Left lobe of liver (tissue), 2 donors: ENCODE measurements around the gene SHISA9. TPM values are rescaled to one million over a fixed set of nuclear protein-coding genes. Genes with fewer than 3 reads are reported as not detected.

Experiments
- ATAC-seq: fragments of 200-7000 bp; cut with Tn5 transposase; one replicate; pipeline ENCODE4 v1.9.1; 2020; ENCODE audit warnings: mild to moderate bottlenecking, moderate library complexity
- DNase-seq: peaks from one replicate; pipeline ENCODE4 v3.0.0-alpha.2; 2020; ENCODE audit warnings: low spot score
- total RNA-seq: library from RNA; stranded (reverse); gene quantifications from one replicate; pipeline ENCODE4 v1.2.1, GENCODE V29; 2021
- donor health status: DM: no; HTN: no; CAD: no; lungs with moderate emphysema.
- donor health status: DM: no; HTN: yes; CAD: no.

SHISA9 gene
- total RNA-seq, 1 donor from 2014 or later, result 0.05 TPM

DNA sequence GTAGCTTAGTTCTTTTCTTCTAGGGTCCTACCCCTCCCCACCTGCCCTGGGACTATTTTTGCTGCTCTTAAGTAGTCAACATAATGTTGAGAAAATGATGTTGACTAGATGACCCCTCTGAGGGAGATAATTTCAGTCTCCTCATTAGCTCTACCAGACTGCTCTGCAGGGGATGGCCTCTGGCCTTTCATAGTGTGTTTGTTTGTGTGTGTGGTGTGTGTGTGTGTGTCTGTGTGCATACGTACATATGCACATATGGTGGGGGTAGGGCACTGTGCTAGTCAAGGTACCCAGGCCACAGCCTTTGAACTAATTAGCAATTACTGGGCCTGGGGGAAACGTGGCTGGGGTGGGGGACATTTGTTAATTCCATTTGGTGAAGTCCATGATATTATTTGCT is 254.0 kb downstream of the SHISA9 start:
- DNase-seq, result no peak
- no peak for ATAC-seq

DNA sequence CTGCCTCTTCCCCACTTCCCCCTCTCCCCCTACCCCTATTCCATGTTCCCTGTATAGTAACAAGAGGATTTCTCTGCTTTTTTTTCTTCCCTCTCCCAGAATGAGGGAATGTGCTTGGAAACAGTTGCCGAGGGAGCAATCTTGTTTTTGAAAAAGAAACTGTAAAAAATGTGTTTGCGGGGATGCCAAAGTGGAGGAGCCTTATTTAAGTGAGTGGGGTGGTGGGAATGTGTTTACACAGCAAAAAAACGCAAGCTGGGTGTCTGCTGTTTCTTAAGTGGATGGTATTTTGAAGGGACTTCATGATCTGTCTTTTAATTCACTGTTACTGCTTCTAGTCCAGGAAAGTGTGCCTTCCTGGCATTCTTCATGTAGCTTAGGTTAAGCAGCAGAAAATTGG is 254.4 kb downstream of the SHISA9 start:
- DNase-seq, result no peak
- no peak for ATAC-seq

DNA sequence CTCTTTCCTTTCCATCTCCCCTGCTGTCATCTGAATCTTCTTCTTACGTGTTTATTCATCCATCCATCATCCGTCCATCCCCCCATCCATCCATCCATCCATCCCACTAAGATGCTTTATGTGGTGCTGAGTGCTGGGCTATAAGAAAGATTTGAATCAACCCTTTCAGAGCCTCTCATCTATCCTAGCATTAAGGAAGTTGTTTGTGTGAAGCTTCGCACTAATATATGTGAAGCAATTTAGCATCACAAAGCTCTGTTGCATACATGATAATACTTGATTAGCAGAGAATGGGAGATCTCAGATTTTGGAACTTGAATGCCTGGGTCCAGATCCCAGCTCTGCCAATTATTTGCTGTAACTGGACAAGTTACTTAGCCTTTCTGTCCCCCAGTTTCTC is 255.7 kb downstream of the SHISA9 start:
- DNase-seq (no peak), ATAC-seq (no peak)

DNA sequence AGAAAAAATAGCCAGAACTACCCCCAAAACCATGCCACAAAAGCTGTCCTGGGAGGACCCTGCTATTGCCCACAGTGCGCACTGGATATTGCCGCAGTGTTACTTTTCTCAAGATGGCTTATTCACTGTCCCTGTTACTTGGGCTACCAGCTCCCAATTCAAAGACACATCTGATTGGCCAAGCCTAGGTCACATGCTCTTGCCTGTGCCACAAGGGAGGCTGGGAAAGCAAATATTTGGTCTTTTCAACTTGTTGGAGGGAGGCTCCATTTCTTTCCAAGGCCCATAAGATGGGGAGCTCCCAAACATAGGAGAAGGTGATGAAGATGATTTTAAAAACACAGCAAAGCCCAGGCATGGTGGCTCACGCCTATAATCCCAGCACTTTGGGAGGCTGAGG is 257.0 kb downstream of the SHISA9 start:
- no peak for DNase-seq
- no peak for ATAC-seq

DNA sequence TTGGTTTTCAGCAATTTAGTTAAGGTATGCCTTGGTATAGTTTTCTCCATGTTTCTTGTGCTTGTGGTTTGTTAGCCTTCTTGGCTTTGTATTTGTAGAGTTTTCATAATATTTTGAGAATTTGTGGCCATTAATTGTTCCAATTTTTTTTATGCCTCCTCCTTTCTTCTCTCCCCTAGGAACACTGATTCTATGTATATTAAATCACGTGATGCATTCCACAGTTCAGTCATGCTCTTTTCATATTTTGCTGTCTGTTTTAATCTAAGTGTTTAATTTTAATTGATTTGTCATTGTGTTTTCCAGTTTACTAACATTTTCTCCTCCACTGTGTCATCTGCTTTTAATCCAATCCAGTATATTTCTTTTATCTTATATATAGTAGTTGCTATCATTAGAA is 263.6 kb downstream of the SHISA9 start:
- DNase-seq (no peak), ATAC-seq (no peak)

DNA sequence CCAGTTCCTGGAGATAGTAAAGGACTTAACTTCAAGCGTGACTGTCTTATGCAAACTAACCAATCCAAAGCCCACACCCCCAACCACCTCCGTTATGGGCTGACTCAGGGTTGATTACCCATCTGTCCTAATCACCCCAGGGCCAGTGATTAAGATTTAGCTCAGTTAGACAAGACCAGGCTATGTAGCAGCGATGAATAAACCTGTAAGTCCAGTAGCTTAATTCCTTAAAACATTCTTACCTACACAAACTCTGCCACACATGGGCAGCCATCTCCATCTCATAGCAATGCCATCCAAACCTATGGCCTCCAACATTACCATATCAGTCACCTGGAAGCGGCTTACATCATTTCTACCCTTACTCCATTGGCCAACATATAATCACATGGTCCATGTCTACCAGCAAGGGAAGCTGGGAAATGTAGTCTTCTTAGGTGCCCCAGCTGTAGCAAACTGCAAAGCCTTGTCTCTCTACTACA is 266.7 kb downstream of the SHISA9 start:
- ATAC-seq (no peak), DNase-seq (no peak)

DNA sequence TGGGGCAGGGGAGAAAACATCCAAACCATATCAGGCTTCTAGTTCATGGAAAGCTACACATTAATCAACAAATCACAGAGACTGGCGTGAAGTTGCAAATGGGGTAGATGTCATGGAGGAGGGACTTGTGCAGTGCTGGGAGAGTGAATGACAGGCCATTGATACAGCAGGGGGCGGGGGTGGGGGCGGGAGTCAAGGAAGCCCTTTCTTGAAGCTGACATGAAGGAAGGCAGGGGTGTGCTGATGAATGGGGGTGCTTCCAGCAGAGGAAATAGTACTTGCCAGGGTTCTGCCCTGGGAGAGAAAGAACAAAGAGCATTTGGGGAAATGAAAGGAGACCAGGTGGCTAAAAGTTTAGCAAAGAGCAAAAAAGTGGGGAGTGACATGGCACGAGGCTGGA is 269.9 kb downstream of the SHISA9 start:
- ATAC-seq, result no peak
- no peak for DNase-seq

DNA sequence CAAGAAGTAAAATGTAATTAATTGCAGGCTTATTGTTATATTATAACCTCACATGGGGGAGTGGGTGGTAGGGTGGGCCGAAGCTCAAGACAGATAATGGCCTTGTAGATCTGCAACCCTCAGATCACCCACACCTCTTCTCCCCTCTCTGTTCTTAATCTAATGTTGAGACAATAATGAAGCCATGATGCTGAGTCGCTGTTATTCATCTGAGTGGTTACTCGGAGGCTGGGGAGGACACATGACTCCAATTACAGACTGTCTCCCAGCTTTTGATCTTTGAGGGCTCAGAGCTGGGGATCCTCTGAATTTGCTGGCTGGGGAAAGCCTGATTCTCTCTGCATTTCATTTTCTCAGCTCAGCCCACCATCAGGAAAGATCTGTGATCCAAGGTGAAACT is 275.3 kb downstream of the SHISA9 start:
- no peak for ATAC-seq
- no peak for DNase-seq

DNA sequence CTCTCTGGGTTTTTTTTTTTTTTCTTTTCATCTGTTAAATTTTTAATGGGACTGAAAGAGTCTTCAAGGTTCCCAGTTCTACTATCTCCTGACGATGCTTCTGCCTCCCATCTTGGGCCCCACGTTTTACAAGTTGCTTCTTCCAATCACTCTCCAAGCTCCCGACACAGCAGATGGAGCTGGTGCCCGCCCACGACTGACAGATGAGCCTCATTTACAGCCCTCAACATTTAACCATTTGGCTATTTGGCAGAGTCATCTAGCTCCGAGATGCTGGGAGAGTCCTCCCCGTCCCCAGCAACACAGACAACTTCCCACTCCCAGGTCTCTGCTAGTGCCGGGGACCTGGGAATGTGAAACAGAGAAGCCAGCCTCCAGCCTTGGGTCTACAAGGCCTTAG is 276.9 kb downstream of the SHISA9 start:
- DNase-seq (no peak), ATAC-seq (no peak)

DNA sequence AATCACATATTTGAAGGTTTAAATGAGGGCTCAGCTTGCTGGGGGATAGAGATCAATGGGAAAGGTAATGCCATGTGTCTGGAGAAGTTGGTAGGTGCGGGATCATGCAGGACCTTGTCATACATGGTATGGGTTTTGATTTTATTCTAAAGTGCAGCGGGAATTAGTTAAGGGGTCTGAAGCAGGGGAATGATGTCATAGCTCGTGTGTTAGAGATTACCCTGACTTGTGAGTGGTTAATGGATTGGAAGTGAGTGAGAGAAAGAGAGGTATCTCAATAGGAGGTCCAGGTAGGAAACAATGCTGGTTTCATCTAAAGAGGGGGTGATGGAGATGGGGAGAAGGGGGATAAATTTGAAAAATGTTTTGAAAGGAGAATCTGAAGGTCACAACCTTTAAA is 280.0 kb downstream of the SHISA9 start:
- DNase-seq (no peak), ATAC-seq (no peak)

DNA sequence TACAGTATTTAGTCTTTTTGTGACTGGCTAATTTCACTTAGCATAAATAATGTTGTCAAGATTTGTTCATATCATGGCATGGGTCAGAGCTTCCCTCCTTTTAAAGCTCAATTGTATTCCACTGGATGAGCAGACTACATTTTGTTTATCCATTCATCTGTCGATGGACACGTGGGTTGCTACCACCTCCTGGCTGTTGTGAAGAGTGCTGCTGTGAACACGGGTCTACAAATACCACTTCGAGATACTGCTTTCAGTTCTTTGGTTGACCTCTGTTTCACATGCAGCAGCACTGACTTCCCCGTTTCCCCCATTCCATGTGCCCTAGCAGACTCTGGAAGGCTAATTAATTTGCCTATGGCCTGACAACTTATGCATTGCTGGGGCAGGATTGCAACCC is 285.4 kb downstream of the SHISA9 start:
- no peak for ATAC-seq

DNA sequence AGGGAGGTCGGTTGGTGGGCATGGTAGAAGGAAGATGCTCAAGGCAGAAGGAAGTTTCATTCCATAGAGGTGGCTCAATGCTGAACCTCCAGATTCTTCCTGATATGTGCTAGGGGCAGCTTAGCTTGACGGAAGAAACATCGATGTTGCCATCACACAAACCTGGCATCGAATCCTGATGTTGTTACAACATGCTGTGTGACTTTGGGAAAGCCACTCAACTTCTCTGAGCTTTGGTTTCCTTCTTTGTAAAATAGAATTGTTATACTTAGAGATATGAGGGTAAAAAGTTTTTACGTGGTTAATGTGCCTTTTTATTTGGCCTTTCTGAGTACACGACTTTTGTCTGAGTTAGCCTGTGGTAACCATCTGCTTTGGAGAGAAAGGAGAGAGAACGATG is 287.9 kb downstream of the SHISA9 start:
- ATAC-seq (no peak), DNase-seq (no peak)

More for the DNA sequence above, 285.4 kb downstream of the SHISA9 start:
- DNase-seq, result no peak

DNA sequence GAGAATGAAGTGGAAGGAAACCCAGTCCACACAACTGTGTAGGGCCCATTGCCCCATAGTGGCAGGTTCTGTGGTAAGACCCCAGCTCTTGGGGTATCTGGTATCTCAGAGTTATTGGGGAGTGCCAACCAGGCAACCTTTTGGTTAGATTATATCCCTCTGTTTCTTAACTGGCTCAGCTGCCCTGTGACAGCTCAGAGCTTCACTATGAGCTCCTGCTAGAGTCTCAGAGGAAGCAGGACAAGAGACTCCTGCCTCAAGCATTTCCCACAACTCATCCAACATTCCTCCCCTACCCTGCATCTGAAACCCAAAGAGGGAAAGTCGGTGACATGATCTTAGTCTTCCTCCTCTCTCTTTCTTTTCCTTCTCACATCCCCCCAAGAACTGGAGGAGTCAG is 292.3 kb downstream of the SHISA9 start:
- ATAC-seq (no peak), DNase-seq (no peak)

DNA sequence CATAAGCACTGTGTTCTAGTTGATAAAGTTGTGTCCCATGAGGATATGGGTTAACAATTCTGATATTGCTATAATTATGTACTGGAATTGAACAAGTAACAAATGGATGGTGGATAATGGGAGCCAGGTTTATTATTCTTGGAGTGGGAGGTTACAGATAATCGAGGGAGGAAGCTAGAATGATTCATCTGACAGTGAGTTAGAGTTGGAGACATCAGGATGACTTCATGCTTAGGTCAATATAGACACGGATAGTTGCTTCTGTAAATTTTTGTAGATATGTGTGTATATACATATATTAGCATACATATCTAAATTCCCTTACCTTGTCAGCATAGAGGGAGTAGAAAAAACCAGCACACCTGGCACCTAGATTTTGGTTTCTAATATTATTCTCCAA is 293.4 kb downstream of the SHISA9 start:
- ATAC-seq (no peak), DNase-seq (no peak)

DNA sequence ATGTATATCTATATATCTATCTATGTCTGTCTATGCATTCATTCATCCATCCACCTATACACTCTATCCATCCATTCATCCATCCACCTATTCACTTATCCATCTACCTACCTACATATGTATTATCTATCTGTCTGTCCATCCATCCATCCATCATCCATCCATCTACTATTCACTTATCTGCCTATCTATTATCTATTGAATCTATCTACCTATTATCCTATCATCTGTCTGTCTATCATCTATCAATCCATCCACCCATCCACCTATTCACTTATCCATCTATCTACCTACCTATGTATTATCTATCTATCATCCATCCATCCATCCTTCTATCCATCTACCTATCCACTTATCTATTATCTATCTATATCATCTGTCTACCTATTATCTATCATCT is 302.3 kb downstream of the SHISA9 start:
- DNase-seq (no peak), ATAC-seq (no peak)

DNA sequence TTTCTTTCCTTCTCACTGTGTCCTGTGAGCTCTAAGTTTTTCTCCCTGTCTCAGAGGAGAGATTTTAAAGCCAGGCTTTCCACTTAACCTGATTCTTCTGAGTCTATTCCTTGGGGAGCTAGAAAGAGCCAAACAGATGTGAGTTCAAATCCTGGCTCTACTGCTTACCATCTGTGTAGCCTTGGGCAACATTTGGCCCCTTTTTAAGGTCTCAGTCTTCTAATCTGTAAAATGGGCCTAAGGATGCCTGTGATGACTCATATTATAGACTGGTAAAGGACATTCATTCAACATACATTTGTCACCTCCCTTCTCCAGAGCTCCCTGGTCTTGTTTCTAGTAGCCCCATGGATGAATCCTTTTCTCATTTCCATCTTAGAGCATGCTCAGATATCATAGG is 304.0 kb downstream of the SHISA9 start:
- ATAC-seq (no peak), DNase-seq (no peak)

DNA sequence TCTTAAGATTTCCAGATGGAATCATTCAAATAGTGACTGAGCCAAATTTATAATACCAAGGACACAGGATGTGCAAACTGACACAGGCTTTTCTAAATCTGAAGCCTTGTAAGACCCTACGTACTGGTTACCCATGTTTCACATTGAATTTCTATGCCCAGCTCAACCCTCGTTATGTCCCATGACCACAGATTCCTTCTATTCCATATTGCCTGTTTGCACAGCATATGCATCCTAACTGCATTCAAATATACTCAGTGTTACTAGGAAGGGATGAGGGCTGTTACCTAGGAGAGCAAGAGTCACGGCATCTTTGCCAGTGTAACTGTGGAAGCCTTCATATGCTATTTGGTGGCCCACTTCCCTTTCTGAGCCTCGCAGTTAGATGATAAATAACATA is 305.2 kb downstream of the SHISA9 start:
- DNase-seq, result no peak

DNA sequence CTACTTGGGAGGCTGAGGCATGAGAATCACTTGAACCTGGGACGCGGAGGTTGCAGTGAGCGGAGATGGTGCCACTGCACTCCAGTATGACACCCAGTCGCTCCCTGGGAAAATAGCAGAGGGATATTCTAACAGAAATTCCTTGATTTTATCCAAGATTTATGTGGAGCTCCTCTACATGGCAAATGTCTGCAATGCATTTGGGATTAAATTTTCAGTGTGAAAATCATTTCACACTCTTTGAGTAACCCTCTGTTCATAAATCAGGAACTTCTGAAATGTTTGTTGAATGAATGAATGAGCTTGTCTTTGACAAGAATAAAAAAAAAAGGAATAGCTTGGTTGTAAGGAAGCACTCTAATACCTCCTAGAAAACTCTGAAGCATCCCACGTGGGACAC is 305.8 kb downstream of the SHISA9 start:
- DNase-seq, result no peak
- ATAC-seq, result no peak

More for the DNA sequence above, 305.2 kb downstream of the SHISA9 start:
- no peak for ATAC-seq

DNA sequence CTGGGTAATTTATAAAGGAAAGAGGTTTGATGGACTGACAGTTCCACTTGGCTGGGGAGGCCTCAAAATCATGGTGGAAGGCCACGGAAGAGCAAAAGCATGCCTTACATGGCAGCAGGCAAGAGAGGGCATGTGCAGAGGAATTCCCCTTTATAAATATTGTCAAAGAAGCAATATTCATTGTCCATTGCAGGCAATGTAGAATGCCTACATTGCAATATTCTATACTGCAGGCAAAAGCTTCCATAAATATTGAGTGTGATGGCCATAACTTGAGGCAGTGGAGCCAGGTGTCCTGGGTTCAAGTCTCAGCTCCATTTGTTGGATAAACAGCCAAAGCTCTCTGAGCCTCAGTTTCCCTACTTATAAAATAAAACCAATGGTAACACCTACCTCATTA is 322.3 kb downstream of the SHISA9 start:
- DNase-seq (no peak), ATAC-seq (no peak)

DNA sequence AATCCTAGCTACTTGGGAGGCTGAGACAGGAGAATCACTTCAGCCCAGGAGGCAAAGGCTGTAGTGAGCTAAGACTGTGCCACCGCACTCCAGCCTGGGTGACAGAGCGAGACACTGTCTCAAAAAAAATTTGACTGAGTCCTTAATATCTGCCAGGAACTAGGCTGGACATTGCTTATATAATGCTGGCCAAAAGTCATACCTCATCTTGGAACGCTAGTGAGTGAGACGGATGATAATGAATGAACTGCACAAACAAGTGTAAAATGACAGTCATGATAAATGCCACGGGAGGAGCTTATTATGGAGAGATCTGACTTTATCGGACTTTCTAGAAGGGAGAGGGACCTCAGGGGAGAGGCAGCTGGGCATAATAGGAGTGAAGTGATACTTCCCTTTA is 327.6 kb downstream of the SHISA9 start:
- ATAC-seq (peak; percentile 87), DNase-seq (no peak)

DNA sequence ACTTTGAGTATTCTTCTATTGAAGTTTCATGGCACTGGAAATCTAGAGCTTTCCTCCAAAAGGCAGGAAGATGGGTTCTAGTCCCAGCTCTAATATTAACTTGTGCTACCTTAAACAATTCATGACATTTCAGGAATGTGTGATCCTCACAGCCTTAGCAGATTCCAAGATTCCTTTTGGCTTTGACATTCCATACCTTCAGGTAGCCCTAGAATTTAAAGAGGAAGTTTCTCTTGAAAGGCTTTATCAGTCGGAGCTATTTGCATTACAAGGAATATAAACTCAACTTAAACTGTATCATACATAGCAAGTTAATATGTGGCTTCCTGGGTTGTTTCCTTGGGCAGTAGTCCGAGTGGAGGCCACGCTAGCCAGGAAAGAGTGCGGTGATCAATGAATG is 330.0 kb downstream of the SHISA9 start:
- DNase-seq, result no peak
- no peak for ATAC-seq

DNA sequence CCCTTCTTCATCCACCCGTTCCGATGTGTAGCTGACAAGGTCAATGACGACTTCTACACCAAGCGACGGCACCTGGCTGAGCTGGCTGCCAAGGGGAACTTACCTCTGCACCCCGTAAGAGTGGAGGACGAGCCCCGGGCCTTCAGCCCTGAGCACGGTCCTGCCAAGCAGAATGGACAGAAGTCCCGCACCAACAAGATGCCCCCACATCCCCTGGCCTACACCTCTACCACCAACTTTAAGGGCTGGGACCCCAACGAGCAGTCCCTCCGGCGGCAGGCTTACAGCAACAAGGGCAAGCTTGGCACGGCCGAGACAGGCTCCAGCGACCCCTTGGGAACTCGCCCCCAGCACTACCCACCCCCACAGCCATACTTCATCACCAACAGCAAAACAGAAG is 333.6 kb downstream of the SHISA9 start:
- DNase-seq, result no peak

DNA sequence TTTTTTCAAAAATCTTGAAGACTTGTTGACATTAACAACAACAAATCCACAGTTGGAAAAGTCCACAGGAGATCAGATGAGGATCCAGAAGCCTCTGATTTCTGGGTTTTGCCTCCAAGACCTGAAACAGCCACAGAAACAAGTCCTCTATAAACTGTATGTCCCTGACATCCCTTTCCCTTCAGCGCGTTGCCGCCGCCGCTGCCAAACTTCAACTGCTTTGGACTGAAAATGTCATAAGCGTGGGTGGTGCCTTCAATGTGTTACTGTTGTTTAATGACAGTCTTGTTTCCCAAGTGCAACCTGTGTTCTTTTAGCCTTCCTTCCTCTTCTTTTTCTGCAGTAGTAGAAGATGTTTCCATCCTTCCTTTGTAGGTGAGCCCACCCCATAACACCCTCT is 334.9 kb downstream of the SHISA9 start:
- no peak for DNase-seq
- ATAC-seq, result no peak

More for the DNA sequence above, 333.6 kb downstream of the SHISA9 start:
- no peak for ATAC-seq

DNA sequence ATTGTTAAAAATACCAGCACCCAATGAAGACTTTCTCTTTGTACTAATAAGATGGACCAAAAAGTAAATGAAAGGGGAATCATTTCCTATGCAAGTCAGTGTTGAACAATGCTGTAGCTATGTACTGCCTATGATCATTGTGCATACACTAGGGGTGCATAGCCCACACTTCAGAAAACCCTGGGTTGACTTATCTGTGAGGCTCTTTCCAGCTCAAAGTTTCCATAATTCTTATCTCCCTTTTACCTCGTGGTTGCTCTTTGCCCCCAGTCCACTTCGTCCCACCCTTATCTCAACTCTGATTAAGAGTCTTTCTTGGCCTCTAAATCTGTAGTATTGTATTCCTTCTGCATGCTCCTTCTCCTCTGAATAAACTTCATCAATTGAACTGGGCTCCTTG is 336.8 kb downstream of the SHISA9 start:
- no peak for ATAC-seq
- no peak for DNase-seq
